ENCODE results near the gene COG3.

Gene COG3

GRCh38 chr13:45464141-45464686 lies 525 bp upstream of the COG3 start:
- peak; percentile 29 for TF ChIP-seq CTCF (IDR thresholded peaks at IDR 0.05; ENCODE audit: low read depth, low read length)
- no peak for DNase-seq (ENCODE audit: low read depth, low spot score)
- peak overlapping the region; percentile 95 for H3K4me3 ChIP-seq (ENCODE audit: low read depth, low read length)
- in situ Hi-C loops (cut with HindIII; ENCODE audit: low sequenced_read_pairs), result no loop called here

- TF ChIP-seq CTCF (IDR thresholded peaks at IDR 0.05; ENCODE audit: low read depth, low read length), result no peak
- peak overlapping the region; percentile 95 for H3K4me3 ChIP-seq (ENCODE audit: low read depth, low read length)
- no peak for DNase-seq (ENCODE audit: low read depth, low spot score)
- in situ Hi-C loops (cut with HindIII; ENCODE audit: low sequenced_read_pairs), result no loop called here
These were observed 1.6 kb downstream of the COG3 start for GRCh38 chr13:45466359-45466758.

GRCh38 chr13:45468635-45469034 lies 3.9 kb downstream of the COG3 start:
- H3K4me3 ChIP-seq (ENCODE audit: low read depth, low read length), result no peak overlapping the region
- no peak for TF ChIP-seq CTCF (IDR thresholded peaks at IDR 0.05; ENCODE audit: low read depth, low read length)
- in situ Hi-C loops (cut with HindIII; ENCODE audit: low sequenced_read_pairs), result no loop called here
- DNase-seq (ENCODE audit: low read depth, low spot score), result no peak

GRCh38 chr13:45472171-45472705 lies 7.5 kb downstream of the COG3 start:
- no peak for TF ChIP-seq CTCF (IDR thresholded peaks at IDR 0.05; ENCODE audit: low read depth, low read length)
- DNase-seq (ENCODE audit: low read depth, low spot score), result peak; percentile 58
- no peak overlapping the region for H3K4me3 ChIP-seq (ENCODE audit: low read depth, low read length)
- in situ Hi-C loops (cut with HindIII; ENCODE audit: low sequenced_read_pairs), result no loop called here

GRCh38 chr13:45473627-45474026 lies 8.9 kb downstream of the COG3 start:
- H3K4me3 ChIP-seq (ENCODE audit: low read depth, low read length), result no peak overlapping the region
- in situ Hi-C loops (cut with HindIII; ENCODE audit: low sequenced_read_pairs), result no loop called here
- peak; percentile 26 for TF ChIP-seq CTCF (IDR thresholded peaks at IDR 0.05; ENCODE audit: low read depth, low read length)
- DNase-seq (ENCODE audit: low read depth, low spot score), result no peak

- H3K4me3 ChIP-seq (ENCODE audit: low read depth, low read length), result no peak overlapping the region
- no peak for TF ChIP-seq CTCF (IDR thresholded peaks at IDR 0.05; ENCODE audit: low read depth, low read length)
- in situ Hi-C loops (cut with HindIII; ENCODE audit: low sequenced_read_pairs), result no loop called here
- DNase-seq (ENCODE audit: low read depth, low spot score), result no peak
These were observed 10.1 kb downstream of the COG3 start for GRCh38 chr13:45474584-45475454.
